Activated CD4-positive, alpha-beta memory T cell treated with anti-CD3 and anti-CD28 coated beads, Interleukin-2, amount 10 ng/mL, durations not matched to agents 7 days and 5 days (primary cell): ENCODE measurements around the gene EGR1. TPM values are rescaled to one million over a fixed set of nuclear protein-coding genes. Genes with fewer than 3 reads are reported as not detected.
"Not testable (repeated sequence)": the region's sequence is repeated elsewhere in the genome, so short reads cannot be mapped to it uniquely, and the experiment has no call there.

Experiments used
- CTCF ChIA-PET: fragments of 350-600 bp; sonication (Branson Sonifier 250); formaldehyde crosslinking; loops from one replicate; lab custom pipeline; 2021; ENCODE audit warnings: antibody characterized with exemption, inconsistent platforms; lab: Charles Lee
- POLR2A ChIA-PET: fragments of 350-600 bp; sonication (Branson Sonifier 250); formaldehyde crosslinking; loops from one replicate; lab custom pipeline; 2021; ENCODE audit warnings: antibody characterized with exemption; lab: Charles Lee
- DNase-seq: peaks from one replicate; pipeline ENCODE4 v3.0.0-alpha.2; 2020
- H3K27ac Mint-ChIP-seq: one replicate; pipeline ENCODE4 v1.8.0; 2021; ENCODE audit warnings: mild to moderate bottlenecking, mixed read lengths
- H3K27me3 Mint-ChIP-seq: one replicate; pipeline ENCODE4 v1.8.0; 2021; ENCODE audit warnings: mixed read lengths
- H3K36me3 Mint-ChIP-seq: one replicate; pipeline ENCODE4 v1.8.0; 2021; ENCODE audit warnings: low read depth, mixed read lengths
- H3K4me1 Mint-ChIP-seq: one replicate; pipeline ENCODE4 v1.8.0; 2021; ENCODE audit warnings: mixed read lengths
- H3K4me3 Mint-ChIP-seq: one replicate; pipeline ENCODE4 v1.8.0; 2021; ENCODE audit warnings: mild to moderate bottlenecking, mixed read lengths
- H3K9me3 Mint-ChIP-seq: one replicate; pipeline ENCODE4 v1.8.0; 2021; ENCODE audit warnings: mixed read lengths
- total RNA-seq, 2 experiments: library from RNA; stranded (reverse); gene quantifications; one replicate each; pipeline ENCODE4 v1.2.3, GENCODE V29; 2021

The EGR1 gene
- total RNA-seq, 2 experiments from 2014 or later, result 21.0 to 21.6 TPM

DNA sequence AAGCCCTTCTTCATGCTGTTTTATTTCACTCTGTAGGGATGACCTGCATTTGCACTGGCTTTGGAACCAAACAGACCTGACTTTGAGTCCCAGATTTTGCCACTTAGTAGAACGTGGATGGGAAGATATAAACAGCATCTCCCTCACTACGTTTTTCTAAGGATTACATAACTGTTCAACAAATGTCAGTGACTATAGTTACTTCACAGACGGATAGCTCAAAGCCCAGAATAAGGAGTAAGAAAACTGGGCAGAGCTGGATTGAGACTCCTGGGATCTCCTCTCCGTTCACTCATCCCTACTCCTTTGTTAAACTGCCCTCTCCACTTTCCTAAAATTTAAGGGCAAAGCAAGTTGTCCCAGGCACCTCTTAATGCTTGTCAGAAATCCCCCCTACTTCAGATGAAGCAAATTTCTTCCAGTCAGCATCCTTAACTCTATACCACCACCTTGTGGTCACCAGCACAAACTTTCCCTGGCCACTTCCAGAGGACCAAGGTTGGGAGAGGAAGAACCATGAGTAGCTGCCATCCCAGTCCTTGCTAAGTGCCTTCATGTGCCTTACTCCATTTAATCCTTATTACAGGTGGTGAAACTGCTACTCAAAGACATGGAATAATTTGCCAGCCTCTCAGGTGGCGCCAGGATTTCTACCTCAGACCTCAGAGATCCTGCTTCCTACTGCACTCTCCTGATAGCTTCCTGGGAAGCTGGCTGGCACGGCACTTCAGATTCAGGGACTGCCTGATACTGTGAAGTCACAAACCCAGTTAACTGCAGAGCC is 38.4 kb downstream of the EGR1 start:
- Mint-ChIP-seq H3K9me3 (no peaks in the 10 kb centered on the region), H3K36me3 (peaks cover 16% of the 10 kb centered on the region), H3K27ac (no peak overlapping the region), H3K27me3 (no peaks in the 10 kb centered on the region), H3K4me1 (no peaks in the 10 kb centered on the region), H3K4me3 (no peak overlapping the region)
- POLR2A ChIA-PET, result interaction anchor here (0.7 to 2.9 kb wide), 7 partner anchors 11 to 166 kb away, joined by 3 to 13 read pairs (median 3); partner anchors contain the start of genes EGR1, ETF1 and FAM53C
- peak; percentile 28 for DNase-seq
- CTCF ChIA-PET, result interaction anchor here (0.6 to 3.4 kb wide), 19 partner anchors 10 to 325 kb away, joined by 3 to 37 read pairs (median 3); partner anchors contain the start of genes BRD8, CDC25C, EGR1 and KDM3B

DNA sequence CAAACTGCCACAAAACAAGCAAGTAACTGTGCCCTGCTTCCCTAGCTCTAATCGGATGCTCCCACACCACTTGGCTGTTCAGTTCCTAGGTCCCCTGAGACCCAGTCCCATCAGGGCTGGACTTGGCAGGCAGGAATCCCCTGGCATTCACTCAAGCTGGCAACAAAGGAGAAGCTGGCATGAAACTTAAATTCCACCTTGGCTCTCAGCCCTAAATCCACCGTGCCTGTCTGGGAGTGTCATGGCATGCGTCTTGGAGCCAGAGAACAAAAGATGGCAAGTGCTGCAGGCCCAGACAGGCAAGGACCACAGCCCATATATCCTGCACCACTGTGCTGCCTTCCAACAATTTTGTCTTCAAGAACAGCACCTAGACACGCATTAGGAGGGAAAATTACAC is 39.5 kb downstream of the EGR1 start:
- POLR2A ChIA-PET, result interaction anchor here (1.4 to 2.9 kb wide), 2 partner anchors 39 to 40 kb away, joined by 4 to 13 read pairs; partner anchors contain the start of genes EGR1 and ETF1
- Mint-ChIP-seq H3K4me1 (no peaks in the 10 kb centered on the region), H3K36me3 (peaks cover 23% of the 10 kb centered on the region), H3K27me3 (no peaks in the 10 kb centered on the region), H3K27ac (no peak overlapping the region), H3K4me3 (no peak overlapping the region), H3K9me3 (no peaks in the 10 kb centered on the region)
- DNase-seq, result no peak
- CTCF ChIA-PET, result interaction anchor here (0.9 to 3.4 kb wide), 8 partner anchors 9 to 324 kb away, joined by 3 to 37 read pairs (median 4); partner anchors contain the start of gene EGR1

DNA sequence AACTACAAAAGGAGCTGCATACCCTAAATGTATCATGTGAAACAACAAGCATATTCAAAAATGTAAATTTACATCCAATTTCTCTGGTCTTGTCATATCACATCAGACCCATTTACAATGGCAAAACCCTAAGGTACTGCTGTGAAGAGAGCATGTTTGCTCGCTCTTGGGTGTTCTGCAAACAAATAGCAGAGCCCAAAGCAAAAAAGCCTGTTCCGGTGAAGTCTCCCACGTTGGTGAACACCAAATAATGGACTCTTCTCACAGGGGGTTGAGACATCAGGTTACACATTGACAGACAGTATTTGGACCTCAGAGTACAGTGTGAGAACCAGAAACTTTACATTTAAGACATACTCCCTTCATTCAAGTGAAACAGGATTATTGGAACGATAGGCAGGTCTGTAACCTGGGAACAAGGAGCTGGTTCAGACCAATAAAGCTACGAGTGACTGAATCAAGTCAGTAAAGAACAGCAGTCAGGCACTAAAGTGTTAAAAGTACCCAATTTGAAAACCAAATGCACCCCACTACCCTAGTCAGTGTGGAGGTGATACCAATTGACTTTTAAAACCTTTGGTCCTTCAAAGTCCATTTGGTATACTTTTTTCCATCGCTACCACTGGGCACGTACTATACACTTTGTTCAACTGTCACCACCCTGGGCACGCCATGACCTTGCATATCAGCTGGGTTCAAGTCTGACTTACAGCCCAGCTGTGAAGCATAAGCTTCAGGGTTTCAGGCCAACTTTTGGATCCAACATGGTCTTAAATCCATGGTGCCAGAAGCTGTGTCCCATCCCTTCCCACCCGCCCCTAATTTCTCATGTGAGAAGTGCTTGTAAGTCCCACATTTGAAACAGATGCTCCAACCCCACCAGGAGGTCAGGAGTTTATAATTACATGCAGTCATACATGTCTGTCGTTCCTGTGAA is 41.4 kb downstream of the EGR1 start:
- Mint-ChIP-seq H3K4me3 (no peak overlapping the region), H3K27ac (no peak overlapping the region), H3K9me3 (no peaks in the 10 kb centered on the region), H3K36me3 (peaks cover 36% of the 10 kb centered on the region), H3K4me1 (no peaks in the 10 kb centered on the region), H3K27me3 (no peaks in the 10 kb centered on the region)
- POLR2A ChIA-PET, result no interaction called here
- CTCF ChIA-PET, result interaction anchor here (0.6 to 1.2 kb wide), 2 partner anchors 56 to 57 kb away, joined by 3 to 5 read pairs; no protein-coding TSS in a partner anchor
- DNase-seq, result no peak

DNA sequence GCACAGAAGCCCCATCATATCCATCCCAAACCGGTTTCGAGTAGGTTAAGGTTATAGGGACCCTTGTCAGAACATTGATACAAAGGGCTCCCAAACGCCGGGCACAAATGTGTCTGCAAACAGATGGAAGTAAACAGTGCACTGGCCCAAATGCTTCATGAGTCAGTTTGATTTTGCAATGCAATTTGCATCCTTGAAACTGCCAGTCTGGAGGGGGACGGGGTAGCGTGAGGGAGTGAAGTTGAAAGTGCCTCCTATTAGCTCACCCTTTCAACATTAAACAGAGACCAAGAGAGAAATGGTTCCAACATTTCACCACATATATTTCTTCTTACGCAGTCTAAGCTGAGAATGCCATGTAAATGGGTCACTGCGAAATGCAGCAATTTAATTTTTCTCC is 42.2 kb downstream of the EGR1 start:
- H3K4me1 Mint-ChIP-seq, H3K27ac Mint-ChIP-seq: not testable (repeated sequence)
- CTCF ChIA-PET, result interaction anchor here (1.2 kb wide), 1 partner anchor 58 kb away, joined by 3 read pairs; no protein-coding TSS in a partner anchor

DNA sequence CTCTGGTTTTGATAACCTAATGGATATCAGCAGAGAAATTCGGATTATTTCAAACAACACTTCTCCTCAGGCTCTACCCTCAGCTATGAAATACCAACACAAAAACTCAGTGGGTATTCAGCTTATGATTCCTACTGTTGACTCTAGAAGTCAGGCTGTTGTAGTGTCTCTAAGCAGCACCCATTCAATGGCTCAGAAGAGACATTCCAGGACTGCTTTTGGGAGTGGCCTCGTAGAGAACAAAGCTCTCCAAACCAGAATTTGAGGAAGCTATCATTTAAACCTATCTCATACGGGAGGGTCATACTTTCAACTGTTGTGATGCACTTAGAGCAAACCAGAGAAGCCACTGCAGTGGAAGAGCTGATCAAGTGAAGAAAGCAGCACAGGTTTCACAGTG is 43.7 kb downstream of the EGR1 start:
- H3K27me3 Mint-ChIP-seq, result no peaks in the 10 kb centered on the region
- ChIA-PET POLR2A (interaction anchor here (1.0 to 1.4 kb wide), 2 partner anchors 35 to 44 kb away, joined by 3 to 4 read pairs; partner anchors contain the start of gene EGR1), CTCF (interaction anchor here (1.0 kb wide), 1 partner anchor 58 kb away, joined by 3 read pairs; no protein-coding TSS in a partner anchor)
- peaks cover 52% of the 10 kb centered on the region for H3K36me3 Mint-ChIP-seq
- no peak for DNase-seq
- no peaks in the 10 kb centered on the region for H3K4me1 Mint-ChIP-seq
- H3K4me3 Mint-ChIP-seq, result no peak overlapping the region
- no peaks in the 10 kb centered on the region for H3K9me3 Mint-ChIP-seq
- no peak overlapping the region for H3K27ac Mint-ChIP-seq

More for the DNA sequence above, 42.2 kb downstream of the EGR1 start:
- H3K9me3 Mint-ChIP-seq, POLR2A ChIA-PET, H3K4me3 Mint-ChIP-seq, H3K27me3 Mint-ChIP-seq, DNase-seq: not testable (repeated sequence)
- peaks cover 39% of the 10 kb centered on the region for H3K36me3 Mint-ChIP-seq

DNA sequence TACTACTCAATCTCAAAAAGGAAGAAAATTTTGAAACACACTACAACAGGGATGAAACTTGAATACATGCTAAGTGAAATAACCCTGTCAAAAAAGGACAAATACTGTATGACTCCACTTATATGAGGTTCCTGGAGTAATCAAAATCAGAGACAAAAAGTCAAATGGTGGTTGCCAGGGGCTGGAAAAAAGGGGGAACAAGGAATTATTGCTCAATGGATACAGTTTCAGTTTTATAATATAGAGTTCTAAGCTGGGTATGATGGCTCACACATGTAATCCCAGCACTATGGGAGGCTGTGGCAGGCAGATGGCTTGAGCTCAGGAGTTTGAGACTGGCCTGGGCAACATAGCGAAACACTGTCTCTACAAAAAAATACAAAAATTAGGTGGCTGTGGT is 48.7 kb downstream of the EGR1 start:
- H3K27me3 Mint-ChIP-seq, result no peaks in the 10 kb centered on the region
- DNase-seq, result no peak
- H3K4me1 Mint-ChIP-seq, result peaks cover 3% of the 10 kb centered on the region
- POLR2A ChIA-PET, result interaction anchor here (1.0 to 2.5 kb wide), 2 partner anchors 9 to 29 kb away, joined by 3 to 11 read pairs; partner anchors contain the start of gene ETF1
- H3K9me3 Mint-ChIP-seq, result no peaks in the 10 kb centered on the region
- no peak overlapping the region for H3K27ac Mint-ChIP-seq
- H3K36me3 Mint-ChIP-seq, result peaks cover 72% of the 10 kb centered on the region
- H3K4me3 Mint-ChIP-seq, result no peak overlapping the region
- CTCF ChIA-PET, result interaction anchor here (1.2 kb wide), 1 partner anchor 10 kb away, joined by 5 read pairs; no protein-coding TSS in a partner anchor

DNA sequence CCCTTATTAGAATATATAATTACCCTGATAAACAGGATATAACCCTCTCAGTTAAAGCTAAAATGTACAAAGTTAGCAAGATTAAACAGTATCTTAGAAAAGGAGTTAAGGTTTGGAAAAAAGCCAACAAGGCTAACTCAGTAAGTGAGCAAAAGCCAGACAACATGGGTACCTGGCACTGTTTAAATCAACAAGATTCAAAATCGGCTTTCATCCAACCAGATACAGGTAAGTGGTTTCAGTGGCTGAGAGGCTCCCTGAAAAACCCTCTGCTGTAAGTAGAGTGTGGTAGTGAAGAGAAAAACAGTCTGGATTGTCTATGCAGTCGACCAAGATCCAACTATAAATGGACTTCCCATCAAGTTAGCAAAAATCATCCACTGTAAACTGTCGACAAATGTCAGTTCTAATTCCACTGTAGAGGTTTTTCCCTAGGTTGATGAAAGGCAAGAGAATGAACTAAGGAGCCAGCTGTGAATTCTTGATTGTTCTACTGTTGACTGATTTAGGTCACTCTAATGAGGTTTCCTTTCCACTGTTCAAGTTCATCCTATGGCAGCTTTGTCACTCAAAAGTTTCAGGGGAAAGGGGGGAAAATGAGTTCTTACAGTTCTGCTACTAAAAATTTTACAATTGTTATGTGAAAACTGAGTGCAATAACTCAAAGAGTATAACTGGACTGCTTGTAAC is 50.4 kb downstream of the EGR1 start:
- no peak overlapping the region for H3K27ac Mint-ChIP-seq
- no peaks in the 10 kb centered on the region for H3K27me3 Mint-ChIP-seq
- H3K9me3 Mint-ChIP-seq, result no peaks in the 10 kb centered on the region
- no peak overlapping the region for H3K4me3 Mint-ChIP-seq
- ChIA-PET CTCF (no interaction called here), POLR2A (interaction anchor here (2.5 kb wide), 1 partner anchor 28 kb away, joined by 11 read pairs; the partner anchor contains the start of gene ETF1)
- no peak for DNase-seq
- peaks cover 3% of the 10 kb centered on the region for H3K4me1 Mint-ChIP-seq
- peaks cover 67% of the 10 kb centered on the region for H3K36me3 Mint-ChIP-seq

DNA sequence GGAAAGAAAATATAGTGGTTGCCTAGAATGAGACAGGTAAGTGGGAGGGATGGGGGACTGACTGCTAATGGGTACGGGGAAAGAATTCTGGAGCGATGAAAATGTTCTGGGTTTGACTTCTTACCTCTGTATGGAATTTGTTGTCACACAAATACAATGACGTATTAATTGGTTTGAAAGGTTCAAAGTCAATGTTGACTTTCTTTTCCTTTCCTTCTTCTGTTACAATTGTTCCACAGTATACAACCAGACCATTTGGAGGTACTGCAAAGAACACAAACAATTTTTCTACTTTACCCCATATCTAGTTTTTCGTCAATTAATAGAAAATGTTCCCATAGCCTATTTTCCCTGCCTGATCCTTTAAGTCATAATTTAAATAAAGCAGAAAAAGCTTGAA is 52.2 kb downstream of the EGR1 start:
- Mint-ChIP-seq H3K4me3 (no peak overlapping the region), H3K9me3 (no peaks in the 10 kb centered on the region), H3K4me1 (peaks cover 9% of the 10 kb centered on the region), H3K36me3 (peaks cover 62% of the 10 kb centered on the region), H3K27ac (no peak overlapping the region), H3K27me3 (no peaks in the 10 kb centered on the region)
- POLR2A ChIA-PET, result interaction anchor here (0.9 kb wide), 1 partner anchor 15 kb away, joined by 3 read pairs; no protein-coding TSS in a partner anchor
- DNase-seq, result no peak
- CTCF ChIA-PET, result no interaction called here

Other genes with a start within 250 kb of the EGR1 start
- not detected for gene GFRA3, start 190.9 kb upstream of the EGR1 start, total RNA-seq
- gene CDC25C, start 133.7 kb upstream of the EGR1 start, total RNA-seq, result 10 to 100 TPM; 15.2 to 18.4 TPM
- gene FAM53C, start 127.2 kb upstream of the EGR1 start, total RNA-seq, result 10 to 100 TPM; 21.7 to 27.1 TPM
- 10 to 100 TPM; 51.9 to 57.9 TPM for gene KDM3B, start 112.8 kb upstream of the EGR1 start, total RNA-seq
- 1 to 10 TPM in 1 of 2 experiments, under 1 TPM in 1; 0.76 to 1.1 TPM for gene REEP2, start 26.4 kb upstream of the EGR1 start, total RNA-seq
- gene ETF1, start 77.8 kb downstream of the EGR1 start, total RNA-seq, result 10 to 100 TPM; 77.5 to 81.7 TPM
- 100 to 1,000 TPM; 205 to 217 TPM for gene HSPA9, start 109.9 kb downstream of the EGR1 start, total RNA-seq